Measurements from ENCODE around the gene XPO6. TPM values are rescaled to one million over a fixed set of nuclear protein-coding genes. Genes with fewer than 3 reads are reported as not detected.

The XPO6 gene
- total and polyA plus RNA-seq, 4 donors, result 27.5 to 50.0 (median 36.0) TPM

DNA sequence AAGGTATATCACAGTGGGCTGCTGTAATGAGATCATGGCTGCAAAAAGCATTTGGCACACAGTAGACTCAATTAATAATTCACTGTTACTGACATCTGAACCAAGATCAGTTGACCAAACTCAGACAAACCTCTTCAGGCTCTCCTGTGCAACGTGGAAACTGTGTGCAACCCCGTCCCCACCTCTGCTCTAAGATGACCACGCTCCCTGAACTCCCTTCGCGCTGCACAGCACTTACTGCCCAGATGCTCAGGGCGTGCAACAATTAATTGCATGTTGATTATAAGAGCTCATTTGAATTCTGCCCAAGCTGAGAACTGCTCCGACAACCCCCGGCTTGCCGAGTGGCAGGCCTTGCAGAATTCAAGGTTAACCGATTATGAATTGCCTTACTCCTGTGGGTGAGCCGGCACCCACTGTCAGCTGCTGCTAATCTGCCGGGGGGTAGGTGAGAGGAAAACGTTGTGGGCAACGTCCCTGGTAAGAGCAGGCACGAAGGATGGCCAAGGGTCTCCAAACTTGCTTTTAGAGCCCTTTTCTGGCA is 147.0 kb downstream of the XPO6 start:
- TF ChIP-seq TAF1 (conservative IDR thresholded peaks at IDR 0.05) (no peak), RXRA (IDR thresholded peaks at IDR 0.05) (no peak), RAD21 (IDR thresholded peaks at IDR 0.05) (no peak), NR2F2 (IDR thresholded peaks at IDR 0.05) (no peak), EGR1 (IDR thresholded peaks at IDR 0.05; ENCODE audit: low read depth in 2 of 2) (no peak), FOXA1 (IDR thresholded peaks at IDR 0.05) (no peak), YY1 (IDR thresholded peaks at IDR 0.05) (no peak)
- TF ChIP-seq, protein P1, sequence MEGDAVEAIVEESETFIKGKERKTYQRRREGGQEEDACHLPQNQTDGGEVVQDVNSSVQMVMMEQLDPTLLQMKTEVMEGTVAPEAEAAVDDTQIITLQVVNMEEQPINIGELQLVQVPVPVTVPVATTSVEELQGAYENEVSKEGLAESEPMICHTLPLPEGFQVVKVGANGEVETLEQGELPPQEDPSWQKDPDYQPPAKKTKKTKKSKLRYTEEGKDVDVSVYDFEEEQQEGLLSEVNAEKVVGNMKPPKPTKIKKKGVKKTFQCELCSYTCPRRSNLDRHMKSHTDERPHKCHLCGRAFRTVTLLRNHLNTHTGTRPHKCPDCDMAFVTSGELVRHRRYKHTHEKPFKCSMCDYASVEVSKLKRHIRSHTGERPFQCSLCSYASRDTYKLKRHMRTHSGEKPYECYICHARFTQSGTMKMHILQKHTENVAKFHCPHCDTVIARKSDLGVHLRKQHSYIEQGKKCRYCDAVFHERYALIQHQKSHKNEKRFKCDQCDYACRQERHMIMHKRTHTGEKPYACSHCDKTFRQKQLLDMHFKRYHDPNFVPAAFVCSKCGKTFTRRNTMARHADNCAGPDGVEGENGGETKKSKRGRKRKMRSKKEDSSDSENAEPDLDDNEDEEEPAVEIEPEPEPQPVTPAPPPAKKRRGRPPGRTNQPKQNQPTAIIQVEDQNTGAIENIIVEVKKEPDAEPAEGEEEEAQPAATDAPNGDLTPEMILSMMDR (IDR thresholded peaks at IDR 0.05; ENCODE audit: low read depth, low read length, missing input control), result no peak
- TF ChIP-seq, protein P2, sequence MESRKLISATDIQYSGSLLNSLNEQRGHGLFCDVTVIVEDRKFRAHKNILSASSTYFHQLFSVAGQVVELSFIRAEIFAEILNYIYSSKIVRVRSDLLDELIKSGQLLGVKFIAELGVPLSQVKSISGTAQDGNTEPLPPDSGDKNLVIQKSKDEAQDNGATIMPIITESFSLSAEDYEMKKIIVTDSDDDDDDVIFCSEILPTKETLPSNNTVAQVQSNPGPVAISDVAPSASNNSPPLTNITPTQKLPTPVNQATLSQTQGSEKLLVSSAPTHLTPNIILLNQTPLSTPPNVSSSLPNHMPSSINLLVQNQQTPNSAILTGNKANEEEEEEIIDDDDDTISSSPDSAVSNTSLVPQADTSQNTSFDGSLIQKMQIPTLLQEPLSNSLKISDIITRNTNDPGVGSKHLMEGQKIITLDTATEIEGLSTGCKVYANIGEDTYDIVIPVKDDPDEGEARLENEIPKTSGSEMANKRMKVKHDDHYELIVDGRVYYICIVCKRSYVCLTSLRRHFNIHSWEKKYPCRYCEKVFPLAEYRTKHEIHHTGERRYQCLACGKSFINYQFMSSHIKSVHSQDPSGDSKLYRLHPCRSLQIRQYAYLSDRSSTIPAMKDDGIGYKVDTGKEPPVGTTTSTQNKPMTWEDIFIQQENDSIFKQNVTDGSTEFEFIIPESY (IDR thresholded peaks at IDR 0.05), result no peak
- H3K9me3 ChIP-seq (ENCODE audit: control insufficient read depth in 4 of 4, low read length in 3 of 4), result no peaks in the 10 kb centered on the region
- H3K36me3 ChIP-seq (ENCODE audit: control insufficient read depth in 4 of 4, insufficient read depth in 3 of 4, low read depth in 1 of 4, low read length in 3 of 4), result no peaks in the 10 kb centered on the region
- DNase-seq (ENCODE audit: low spot score), result no peak
- no peak overlapping the region for H3K27ac ChIP-seq (ENCODE audit: low read depth in 1 of 2, low read length in 2 of 2)
- H3K4me3 ChIP-seq (ENCODE audit: low read depth in 1 of 3, low read length in 3 of 3), result no peak overlapping the region
- H3K9ac ChIP-seq (ENCODE audit: low read depth in 1 of 2, low read length in 2 of 2), result no peak overlapping the region
- H3K27me3 ChIP-seq (ENCODE audit: control insufficient read depth in 4 of 4, insufficient read depth in 4 of 4, low read length in 3 of 4), result peaks cover 0 to 18% (median 5%) of the 10 kb centered on the region in 4 donors
- WGBS, result 74% methylated on average over 15 of the region's 15 CpGs
- H3K4me1 ChIP-seq (ENCODE audit: control insufficient read depth in 4 of 4, insufficient read depth in 4 of 4, low read length in 3 of 4), result peaks cover 0 to 8% (median 5%) of the 10 kb centered on the region in 4 donors

DNA sequence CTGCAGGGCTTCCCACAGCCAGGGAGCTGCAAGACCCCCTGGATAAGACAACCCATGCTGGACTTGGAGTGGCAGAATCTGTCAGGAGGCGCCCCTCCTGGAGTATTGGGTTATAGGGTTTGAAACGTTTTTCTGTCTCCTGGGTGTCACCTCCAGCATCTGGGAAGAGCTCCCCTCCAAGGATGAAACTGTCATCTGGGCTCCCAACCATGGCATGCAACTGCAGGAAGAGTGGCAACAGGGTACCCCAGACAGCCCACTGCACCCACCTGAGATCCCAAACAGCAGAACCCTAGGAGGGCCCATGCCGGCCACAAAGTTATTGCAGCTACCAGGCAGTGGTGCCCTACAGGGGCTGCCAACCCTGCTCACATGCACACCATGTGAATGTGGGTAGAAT is 147.6 kb downstream of the XPO6 start:
- no peak overlapping the region for H3K27ac ChIP-seq (ENCODE audit: low read depth in 1 of 2, low read length in 2 of 2)
- no peak overlapping the region for H3K4me3 ChIP-seq (ENCODE audit: low read depth in 1 of 3, low read length in 3 of 3)
- H3K36me3 ChIP-seq (ENCODE audit: control insufficient read depth in 4 of 4, insufficient read depth in 3 of 4, low read depth in 1 of 4, low read length in 3 of 4), result no peaks in the 10 kb centered on the region
- H3K9ac ChIP-seq (ENCODE audit: low read depth in 1 of 2, low read length in 2 of 2), result no peak overlapping the region
- peaks cover 0 to 18% (median 5%) of the 10 kb centered on the region in 4 donors for H3K27me3 ChIP-seq (ENCODE audit: control insufficient read depth in 4 of 4, insufficient read depth in 4 of 4, low read length in 3 of 4)
- no peaks in the 10 kb centered on the region for H3K9me3 ChIP-seq (ENCODE audit: control insufficient read depth in 4 of 4, low read length in 3 of 4)
- DNase-seq (ENCODE audit: low spot score), result no peak
- TF ChIP-seq EGR1 (IDR thresholded peaks at IDR 0.05; ENCODE audit: low read depth in 2 of 2) (no peak), FOXA1 (IDR thresholded peaks at IDR 0.05) (no peak), TAF1 (conservative IDR thresholded peaks at IDR 0.05) (no peak), RXRA (IDR thresholded peaks at IDR 0.05) (no peak), HNF4G (IDR thresholded peaks at IDR 0.05) (no peak), JUND (IDR thresholded peaks at IDR 0.05) (no peak), YY1 (IDR thresholded peaks at IDR 0.05) (no peak), GABPA (IDR thresholded peaks at IDR 0.05 in 1 of 2, conservative IDR thresholded peaks at IDR 0.05 in 1 of 2) (no peak), SP1 (IDR thresholded peaks at IDR 0.05) (no peak), FOXA2 (IDR thresholded peaks at IDR 0.05) (no peak), NR2F2 (IDR thresholded peaks at IDR 0.05) (no peak), RAD21 (IDR thresholded peaks at IDR 0.05) (no peak), HNF4A (conservative IDR thresholded peaks at IDR 0.05) (no peak)
- TF ChIP-seq, protein P3, sequence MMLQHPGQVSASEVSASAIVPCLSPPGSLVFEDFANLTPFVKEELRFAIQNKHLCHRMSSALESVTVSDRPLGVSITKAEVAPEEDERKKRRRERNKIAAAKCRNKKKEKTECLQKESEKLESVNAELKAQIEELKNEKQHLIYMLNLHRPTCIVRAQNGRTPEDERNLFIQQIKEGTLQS (IDR thresholded peaks at IDR 0.05), result no peak
- TF ChIP-seq, protein P4, sequence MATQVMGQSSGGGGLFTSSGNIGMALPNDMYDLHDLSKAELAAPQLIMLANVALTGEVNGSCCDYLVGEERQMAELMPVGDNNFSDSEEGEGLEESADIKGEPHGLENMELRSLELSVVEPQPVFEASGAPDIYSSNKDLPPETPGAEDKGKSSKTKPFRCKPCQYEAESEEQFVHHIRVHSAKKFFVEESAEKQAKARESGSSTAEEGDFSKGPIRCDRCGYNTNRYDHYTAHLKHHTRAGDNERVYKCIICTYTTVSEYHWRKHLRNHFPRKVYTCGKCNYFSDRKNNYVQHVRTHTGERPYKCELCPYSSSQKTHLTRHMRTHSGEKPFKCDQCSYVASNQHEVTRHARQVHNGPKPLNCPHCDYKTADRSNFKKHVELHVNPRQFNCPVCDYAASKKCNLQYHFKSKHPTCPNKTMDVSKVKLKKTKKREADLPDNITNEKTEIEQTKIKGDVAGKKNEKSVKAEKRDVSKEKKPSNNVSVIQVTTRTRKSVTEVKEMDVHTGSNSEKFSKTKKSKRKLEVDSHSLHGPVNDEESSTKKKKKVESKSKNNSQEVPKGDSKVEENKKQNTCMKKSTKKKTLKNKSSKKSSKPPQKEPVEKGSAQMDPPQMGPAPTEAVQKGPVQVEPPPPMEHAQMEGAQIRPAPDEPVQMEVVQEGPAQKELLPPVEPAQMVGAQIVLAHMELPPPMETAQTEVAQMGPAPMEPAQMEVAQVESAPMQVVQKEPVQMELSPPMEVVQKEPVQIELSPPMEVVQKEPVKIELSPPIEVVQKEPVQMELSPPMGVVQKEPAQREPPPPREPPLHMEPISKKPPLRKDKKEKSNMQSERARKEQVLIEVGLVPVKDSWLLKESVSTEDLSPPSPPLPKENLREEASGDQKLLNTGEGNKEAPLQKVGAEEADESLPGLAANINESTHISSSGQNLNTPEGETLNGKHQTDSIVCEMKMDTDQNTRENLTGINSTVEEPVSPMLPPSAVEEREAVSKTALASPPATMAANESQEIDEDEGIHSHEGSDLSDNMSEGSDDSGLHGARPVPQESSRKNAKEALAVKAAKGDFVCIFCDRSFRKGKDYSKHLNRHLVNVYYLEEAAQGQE (IDR thresholded peaks at IDR 0.05), result no peak
- TF ChIP-seq, protein P5, sequence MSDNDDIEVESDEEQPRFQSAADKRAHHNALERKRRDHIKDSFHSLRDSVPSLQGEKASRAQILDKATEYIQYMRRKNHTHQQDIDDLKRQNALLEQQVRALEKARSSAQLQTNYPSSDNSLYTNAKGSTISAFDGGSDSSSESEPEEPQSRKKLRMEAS (IDR thresholded peaks at IDR 0.05), result no peak
- TF ChIP-seq, protein P1 (IDR thresholded peaks at IDR 0.05; ENCODE audit: low read depth, low read length, missing input control), result no peak
- TF ChIP-seq, protein P2 (IDR thresholded peaks at IDR 0.05), result no peak
- 42% methylated on average over 3 of the region's 3 CpGs for WGBS
- H3K4me1 ChIP-seq (ENCODE audit: control insufficient read depth in 4 of 4, insufficient read depth in 4 of 4, low read length in 3 of 4), result peaks cover 0 to 8% (median 5%) of the 10 kb centered on the region in 4 donors
